DND-41 (cell line): ENCODE results near the gene STYXL2.
A peak's percentile ranks its signal among the peaks of the same experiment; 100 is the strongest.

Experiments
- ATAC-seq: fragments of 200-7000 bp; cut with Tn5 transposase; 3 replicates; pipeline ENCODE4 v1.9.1; 2021; ENCODE audit warnings: low read depth; ENCODE audit not compliant: insufficient read depth
- DNase-seq: peaks from one replicate; pipeline ENCODE4 v3.0.0-alpha.2; 2020
- H2AFZ ChIP-seq: 2 replicates; pipeline ENCODE4 v1.6.0; 2012; ENCODE audit warnings: low read depth, low read length
- H3K27ac ChIP-seq: 2 replicates; pipeline ENCODE4 v1.5.1; 2012; ENCODE audit warnings: low read length, inconsistent platforms
- H3K27me3 ChIP-seq: fragments of 200-600 bp; sonication (generic); 2 replicates; pipeline ENCODE4 v1.6.0; 2012; ENCODE audit warnings: low read length, mild to moderate bottlenecking, inconsistent platforms; ENCODE audit not compliant: insufficient read depth, poor library complexity
- H3K36me3 ChIP-seq: 2 replicates; pipeline ENCODE4 v1.5.1; 2012; ENCODE audit warnings: low read length, inconsistent platforms; ENCODE audit not compliant: insufficient read depth
- H3K4me1 ChIP-seq: 2 replicates; pipeline ENCODE4 v1.5.1; 2012; ENCODE audit warnings: mild to moderate bottlenecking, low read length; ENCODE audit not compliant: insufficient read depth
- H3K4me2 ChIP-seq: 2 replicates; pipeline ENCODE4 v1.6.0; 2012; ENCODE audit warnings: mild to moderate bottlenecking, moderate library complexity, low read length, inconsistent platforms; ENCODE audit not compliant: insufficient read depth
- H3K4me3 ChIP-seq, 2 experiments: fragments of 200-600 bp in 1 of 2; shearing (Covaris generic) in 1 of 2; 2 replicates each; pipeline ENCODE4 v1.5.1; 2012 to 2016; ENCODE audit warnings: inconsistent platforms in 2 of 2, low read length in 2 of 2, mild to moderate bottlenecking in 2 of 2, low read depth in 1 of 2, moderate library complexity in 1 of 2
- H3K79me2 ChIP-seq: 2 replicates; pipeline ENCODE4 v1.6.0; 2012; ENCODE audit warnings: low read length, inconsistent platforms; ENCODE audit not compliant: insufficient read depth
- H3K9ac ChIP-seq: 2 replicates; pipeline ENCODE4 v1.6.0; 2012; ENCODE audit warnings: low read depth, mild to moderate bottlenecking, inconsistent platforms, low read length, moderate library complexity
- H3K9me3 ChIP-seq: 2 replicates; pipeline ENCODE4 v1.5.1; 2012; ENCODE audit warnings: low read length, moderate library complexity, mild to moderate bottlenecking, inconsistent platforms; ENCODE audit not compliant: insufficient read depth, severe bottlenecking
- H4K20me1 ChIP-seq: 2 replicates; pipeline ENCODE4 v1.6.0; 2012; ENCODE audit warnings: low read length; ENCODE audit not compliant: insufficient read depth
- CTCF ChIP-seq: IDR thresholded peaks from 2 replicates; pipeline ENCODE4 v1.5.1; 2012; ENCODE audit warnings: borderline replicate concordance, low read length, moderate library complexity, mild to moderate bottlenecking; ENCODE audit not compliant: poor library complexity, severe bottlenecking; ENCODE audit errors: extremely low read depth
- EZH2 ChIP-seq: IDR thresholded peaks from 3 replicates; pipeline ENCODE4 v1.6.1; 2012; ENCODE audit warnings: borderline replicate concordance, low read depth, mild to moderate bottlenecking, moderate library complexity, low read length, inconsistent platforms; ENCODE audit not compliant: severe bottlenecking

STYXL2 gene

GRCh38 chr1:167106119-167106461, 12.2 kb downstream of the STYXL2 start:
- no peak overlapping the region for H2AFZ ChIP-seq
- ATAC-seq (no peak), DNase-seq (no peak)
- H3K4me2 ChIP-seq = no peak overlapping the region
- H3K9me3 ChIP-seq = no peaks in the 10 kb centered on the region
- no peaks in the 10 kb centered on the region for H3K79me2 ChIP-seq
- no peak for TF ChIP-seq EZH2
- no peaks in the 10 kb centered on the region for H3K36me3 ChIP-seq
- no peak overlapping the region for H3K27ac ChIP-seq
- H3K4me1 ChIP-seq = peaks cover 60% of the 10 kb centered on the region
- H3K27me3 ChIP-seq = no peaks in the 10 kb centered on the region
- no peaks in the 10 kb centered on the region for H4K20me1 ChIP-seq
- H3K9ac ChIP-seq = no peak overlapping the region
- no peak overlapping the region for H3K4me3 ChIP-seq

GRCh38 chr1:167107456-167107855, 13.6 kb downstream of the STYXL2 start:
- H3K27ac ChIP-seq = no peak overlapping the region
- H3K4me1 ChIP-seq = peaks cover 73% of the 10 kb centered on the region
- no peaks in the 10 kb centered on the region for H3K36me3 ChIP-seq

GRCh38 chr1:167109125-167109524, 15.2 kb downstream of the STYXL2 start:
- Histone ChIP-seq H3K4me2 (peak overlapping the region; percentile 47), H3K27ac (peak overlapping the region; percentile 91), H3K27me3 (no peaks in the 10 kb centered on the region), H3K4me1 (peaks cover 62% of the 10 kb centered on the region), H2AFZ (peak overlapping the region; percentile 77), H4K20me1 (no peaks in the 10 kb centered on the region), H3K9ac (peak overlapping the region; percentile 45), H3K9me3 (no peaks in the 10 kb centered on the region), H3K4me3 (peak overlapping the region in 1 of 2 experiments; percentile 32; a peak in 2 of 4 replicates), H3K36me3 (no peaks in the 10 kb centered on the region), H3K79me2 (no peaks in the 10 kb centered on the region)
- TF ChIP-seq EZH2 (no peak), CTCF (no peak)
- ATAC-seq (peak; percentile 59), DNase-seq (peak; percentile 65)

More at GRCh38 chr1:167107456-167107855, 13.6 kb downstream of the STYXL2 start:
- TF ChIP-seq EZH2 = no peak
- no peak for TF ChIP-seq CTCF
- no peak overlapping the region for H3K9ac ChIP-seq
- no peaks in the 10 kb centered on the region for H4K20me1 ChIP-seq
- no peak overlapping the region for H3K4me3 ChIP-seq
- H3K79me2 ChIP-seq = no peaks in the 10 kb centered on the region
- no peak overlapping the region for H2AFZ ChIP-seq
- no peak for ATAC-seq
- no peaks in the 10 kb centered on the region for H3K9me3 ChIP-seq
- no peaks in the 10 kb centered on the region for H3K27me3 ChIP-seq
- H3K4me2 ChIP-seq = no peak overlapping the region
- DNase-seq = no peak

GRCh38 chr1:167110586-167110985, 16.7 kb downstream of the STYXL2 start:
- H3K36me3 ChIP-seq = no peaks in the 10 kb centered on the region
- no peaks in the 10 kb centered on the region for H4K20me1 ChIP-seq
- H3K27ac ChIP-seq = peak overlapping the region; percentile 91
- ATAC-seq (peak; percentile 93), DNase-seq (peak; percentile 84)
- H3K79me2 ChIP-seq = no peaks in the 10 kb centered on the region
- H3K4me3 ChIP-seq = no peak overlapping the region
- no peak overlapping the region for H2AFZ ChIP-seq
- H3K4me1 ChIP-seq = peaks cover 48% of the 10 kb centered on the region
- H3K27me3 ChIP-seq = no peaks in the 10 kb centered on the region
- peak overlapping the region; percentile 45; the same call in 1 of the 2 replicates for H3K9ac ChIP-seq
- peak overlapping the region; percentile 47 for H3K4me2 ChIP-seq
- no peaks in the 10 kb centered on the region for H3K9me3 ChIP-seq
- TF ChIP-seq EZH2 (no peak), CTCF (no peak)
